GM19452 (cell line): ENCODE results near the gene SPAAR.

ENCODE experiments used
- ATAC-seq: cut with Tn5 transposase; IDR thresholded peaks from one replicate; pipeline ENCODE4 v1.9.1; 2021; ENCODE audit not compliant: unreplicated experiment

Gene SPAAR

GRCh38 chr9:35945341-35946018, 36.2 kb downstream of the SPAAR start:
- ATAC-seq = no peak

- no peak for ATAC-seq
Measured at GRCh38 chr9:35948451-35948850, 39.2 kb downstream of the SPAAR start.

DNA sequence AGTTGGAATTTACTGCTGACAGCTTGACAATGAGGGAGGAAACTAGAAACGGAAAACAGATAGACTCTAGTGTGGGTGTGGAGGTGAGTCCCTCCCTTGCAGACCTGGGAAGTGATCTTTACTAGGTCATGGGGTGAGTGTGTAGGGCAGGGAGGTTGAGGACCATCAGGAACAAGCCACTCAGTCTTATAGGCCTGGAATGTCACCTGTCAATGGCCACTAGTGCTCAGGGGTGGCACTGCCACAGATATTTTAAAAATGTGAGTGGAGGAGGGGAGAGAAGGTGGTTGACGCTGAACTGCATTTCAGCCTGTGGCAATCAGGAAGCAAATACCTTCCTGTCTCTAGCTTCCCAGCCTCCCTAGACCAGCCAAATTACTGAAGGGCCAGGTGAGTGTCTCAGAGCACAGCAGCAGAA, 39.6 kb downstream of the SPAAR start:
- no peak for ATAC-seq

GRCh38 chr9:35951736-35952135, 42.4 kb downstream of the SPAAR start:
- ATAC-seq = no peak

DNA sequence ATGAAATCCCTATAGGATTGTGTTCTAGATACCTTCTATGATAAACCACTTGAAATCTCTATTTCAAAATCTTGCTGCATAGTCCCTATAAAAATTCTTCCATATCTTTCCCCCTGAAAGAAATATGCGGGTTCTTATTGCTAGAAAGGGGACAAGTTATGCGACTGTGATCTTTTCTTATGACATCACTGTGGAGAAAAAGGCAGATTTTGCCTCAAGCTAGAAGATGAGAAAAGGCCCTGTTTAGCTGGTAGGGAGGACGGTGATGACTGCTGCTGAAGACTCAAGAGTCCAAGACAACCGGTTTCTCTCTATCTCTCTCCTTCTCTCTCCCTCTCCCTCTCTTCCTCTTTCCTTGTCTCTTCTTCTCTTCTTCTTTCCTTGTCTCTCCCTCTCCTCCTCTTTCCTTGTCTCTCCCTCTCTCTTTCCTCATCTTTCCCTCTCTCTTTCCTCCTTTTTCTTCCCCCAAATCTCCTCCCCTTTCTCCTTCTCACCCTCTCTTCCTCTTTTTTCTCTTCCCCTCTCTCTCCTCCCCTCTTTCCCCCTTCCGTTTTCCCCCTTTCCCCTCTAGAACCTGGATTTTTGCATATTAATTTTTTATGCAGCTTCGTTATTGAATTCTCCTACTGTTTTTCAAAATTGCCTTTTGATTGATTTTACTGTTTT, 43.4 kb downstream of the SPAAR start:
- no peak for ATAC-seq

DNA sequence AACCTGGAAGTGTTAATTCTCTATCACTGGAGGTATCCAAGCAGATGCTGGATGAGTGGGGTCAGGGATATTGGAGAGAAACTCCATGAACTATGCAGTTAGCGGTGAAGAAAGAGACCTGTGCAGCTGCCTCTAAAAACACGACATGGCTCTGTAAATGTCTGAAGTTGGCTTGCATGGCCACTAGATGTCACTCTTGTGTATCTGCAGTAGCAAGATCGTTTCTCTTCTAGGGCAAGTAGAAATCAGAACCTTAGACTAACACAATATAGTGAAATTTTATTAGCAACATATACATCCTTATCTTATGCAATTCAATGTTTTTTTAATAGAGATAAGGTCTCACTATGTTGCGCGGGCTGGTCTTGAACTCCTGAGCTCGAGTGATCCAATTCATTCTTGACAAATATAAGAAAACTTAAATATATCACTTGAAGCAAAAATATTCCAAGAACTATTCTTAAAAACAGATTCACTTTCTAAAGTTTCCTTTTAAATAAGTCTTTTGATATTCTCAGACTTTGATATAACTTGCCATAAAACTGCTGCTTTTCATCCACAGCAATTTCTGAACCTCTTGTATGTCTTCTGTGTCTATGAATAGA, 45.8 kb downstream of the SPAAR start:
- ATAC-seq = no peak

- no peak for ATAC-seq
Measured at GRCh38 chr9:35956651-35957050, 47.4 kb downstream of the SPAAR start.

- no peak for ATAC-seq
Measured at GRCh38 chr9:35958104-35958837, 49.0 kb downstream of the SPAAR start, which contains the start of gene OR2S2. Gene OR2S2, minus strand, starts transcription at chr9:35958154. Its CDS starts 56 bp downstream, at chr9:35958098.

- ATAC-seq = no peak
Measured at GRCh38 chr9:35960039-35960655, 50.9 kb downstream of the SPAAR start.
